NCI-H1105 (cell line): Measurements from ENCODE around the gene NPLOC4.
"Not testable (repeated sequence)": the region's sequence is repeated elsewhere in the genome, so short reads cannot be mapped to it uniquely, and the experiment has no call there.

ENCODE experiments used
- DNase-seq: peaks from one replicate; lab custom pipeline; 2025; lab: John Stamatoyannopoulos, UW

NPLOC4 gene

GRCh38 chr17:81584771-81585170 lies 52.1 kb downstream of the NPLOC4 start:
- not testable (repeated sequence) for DNase-seq

- DNase-seq: no peak
Observed at GRCh38 chr17:81583589-81584342, 53.1 kb downstream of the NPLOC4 start.

GRCh38 chr17:81582749-81583148 lies 54.2 kb downstream of the NPLOC4 start:
- DNase-seq: no peak

DNA sequence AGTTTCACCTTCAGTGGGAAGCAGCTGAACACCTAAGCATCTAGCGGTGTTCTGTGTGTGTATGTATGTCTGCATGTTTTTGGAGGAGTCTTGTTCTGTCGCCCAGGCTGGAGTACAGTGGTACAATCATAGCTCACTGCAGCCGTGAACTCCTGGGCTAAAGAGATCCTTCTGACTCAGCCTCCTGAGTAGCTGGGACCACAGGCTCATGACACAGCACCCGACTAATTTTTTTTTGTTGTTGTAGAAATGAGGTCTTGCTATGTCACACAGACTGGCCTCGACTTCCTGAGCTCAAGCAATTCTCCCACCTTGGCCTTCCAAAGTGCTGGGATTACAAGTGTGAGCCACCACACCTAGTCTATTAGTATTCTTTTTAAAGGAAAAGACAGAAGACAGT lies 54.6 kb downstream of the NPLOC4 start:
- no peak for DNase-seq

GRCh38 chr17:81581758-81582157 lies 55.2 kb downstream of the NPLOC4 start:
- no peak for DNase-seq

DNA sequence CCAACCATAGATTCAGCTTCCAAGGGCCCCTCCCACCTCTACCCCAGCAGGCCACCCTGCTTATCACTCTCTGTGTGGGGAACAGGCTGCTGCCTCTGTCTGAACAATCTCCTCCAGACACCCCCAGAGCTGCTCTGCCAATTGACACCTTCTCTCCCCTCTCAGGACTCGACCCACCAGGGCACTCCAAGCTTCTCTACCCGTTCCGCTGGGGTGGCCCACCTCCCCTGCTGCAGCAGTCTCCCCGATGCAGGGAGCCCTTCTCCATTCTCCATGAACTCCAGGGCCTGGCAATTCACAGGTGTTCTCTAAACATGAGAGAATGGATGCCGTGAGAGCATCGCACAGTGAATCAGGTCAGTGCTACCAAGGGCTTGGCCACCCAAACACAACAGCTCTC lies 56.4 kb downstream of the NPLOC4 start:
- no peak for DNase-seq

DNA sequence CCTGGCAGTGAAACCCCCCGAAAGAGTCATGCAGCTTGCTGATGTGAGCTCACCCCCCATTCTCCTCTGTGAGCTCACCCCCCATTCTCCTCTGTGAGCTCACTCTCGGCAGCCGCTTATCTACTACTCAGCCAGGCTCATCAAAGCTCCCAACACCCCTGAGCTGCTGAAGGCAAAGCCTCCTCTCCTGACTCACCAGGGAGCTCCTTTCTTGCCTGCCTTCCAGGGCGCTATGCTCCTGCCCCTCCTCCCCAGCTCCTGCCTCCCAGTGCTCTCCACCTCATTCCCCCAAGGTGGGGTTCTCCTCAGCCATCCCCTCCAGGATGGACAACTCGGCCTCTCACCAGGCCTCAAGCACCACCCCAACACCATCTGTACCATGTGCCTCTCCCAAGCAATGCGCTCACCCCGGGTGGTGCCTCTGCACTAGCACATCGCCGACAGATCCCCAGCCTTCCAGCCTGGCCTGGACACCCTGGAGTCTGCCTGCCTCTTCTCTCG lies 57.0 kb downstream of the NPLOC4 start:
- no peak for DNase-seq

GRCh38 chr17:81579298-81579697 lies 57.6 kb downstream of the NPLOC4 start:
- no peak for DNase-seq

DNA sequence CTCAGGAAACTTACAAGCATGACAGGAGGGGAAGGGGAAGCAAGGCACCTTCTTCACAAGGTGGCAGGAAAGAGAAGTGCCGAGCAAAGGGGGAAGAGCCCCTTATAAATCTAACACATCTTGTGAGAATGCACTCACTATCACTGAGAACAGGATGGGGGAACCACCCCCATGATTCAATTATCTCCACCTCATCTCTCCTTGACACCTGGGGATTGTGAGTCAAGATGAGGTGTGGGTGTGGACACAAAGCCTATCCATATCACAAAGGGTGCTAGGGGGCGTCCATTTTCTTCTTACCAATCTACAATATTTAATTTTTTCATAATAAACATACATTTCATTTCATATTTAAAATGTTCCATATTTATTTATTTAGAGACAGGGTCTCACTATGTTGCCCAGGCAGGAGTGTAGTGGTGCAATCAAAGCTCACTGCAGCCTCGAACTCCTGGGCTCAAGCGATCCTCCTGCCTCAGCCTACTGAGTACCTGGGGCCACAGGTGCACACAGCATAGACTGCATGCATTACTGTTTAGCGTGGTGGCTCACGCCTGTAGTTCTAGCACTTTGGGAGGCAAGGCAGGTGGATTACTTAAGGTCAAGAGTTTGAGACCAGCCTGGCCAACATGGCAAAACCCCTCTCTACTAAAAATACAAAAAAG lies 58.2 kb downstream of the NPLOC4 start:
- no peak for DNase-seq

GRCh38 chr17:81578038-81578441 lies 58.9 kb downstream of the NPLOC4 start:
- no peak for DNase-seq

DNA sequence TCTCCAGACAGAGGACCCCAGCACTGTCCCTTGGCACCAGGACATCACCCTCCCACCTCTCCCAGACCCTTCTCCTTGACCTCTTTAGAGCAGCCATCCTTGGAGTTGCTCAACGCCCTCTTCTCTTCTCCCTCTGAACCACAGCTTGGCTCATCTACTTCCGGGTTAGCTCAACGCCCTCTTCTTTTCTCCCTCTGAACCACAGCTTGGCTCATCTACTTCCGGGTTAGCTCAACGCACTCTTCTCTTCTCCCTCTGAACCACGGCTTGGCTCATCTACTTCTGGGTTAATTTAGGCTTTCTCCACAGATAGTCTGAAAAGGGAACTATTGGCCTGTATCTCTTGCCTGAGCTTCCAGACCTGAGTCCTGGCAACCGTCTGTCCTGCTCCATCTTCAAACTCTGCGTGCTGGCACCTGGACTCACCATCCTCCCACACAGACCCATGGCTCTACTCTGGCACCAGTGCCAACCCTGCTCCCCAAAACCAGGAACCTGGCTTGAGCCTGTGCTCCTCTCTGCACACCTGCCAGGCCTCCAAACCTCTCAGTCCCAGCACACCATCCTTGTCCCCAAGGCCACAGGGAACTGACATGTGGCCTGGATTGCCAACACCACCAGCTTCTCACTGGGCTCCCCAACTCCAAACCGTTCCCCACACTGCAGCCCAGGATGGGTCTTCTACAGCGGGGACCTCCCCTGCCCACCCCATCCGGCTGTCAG lies 59.5 kb downstream of the NPLOC4 start:
- DNase-seq: no peak

DNA sequence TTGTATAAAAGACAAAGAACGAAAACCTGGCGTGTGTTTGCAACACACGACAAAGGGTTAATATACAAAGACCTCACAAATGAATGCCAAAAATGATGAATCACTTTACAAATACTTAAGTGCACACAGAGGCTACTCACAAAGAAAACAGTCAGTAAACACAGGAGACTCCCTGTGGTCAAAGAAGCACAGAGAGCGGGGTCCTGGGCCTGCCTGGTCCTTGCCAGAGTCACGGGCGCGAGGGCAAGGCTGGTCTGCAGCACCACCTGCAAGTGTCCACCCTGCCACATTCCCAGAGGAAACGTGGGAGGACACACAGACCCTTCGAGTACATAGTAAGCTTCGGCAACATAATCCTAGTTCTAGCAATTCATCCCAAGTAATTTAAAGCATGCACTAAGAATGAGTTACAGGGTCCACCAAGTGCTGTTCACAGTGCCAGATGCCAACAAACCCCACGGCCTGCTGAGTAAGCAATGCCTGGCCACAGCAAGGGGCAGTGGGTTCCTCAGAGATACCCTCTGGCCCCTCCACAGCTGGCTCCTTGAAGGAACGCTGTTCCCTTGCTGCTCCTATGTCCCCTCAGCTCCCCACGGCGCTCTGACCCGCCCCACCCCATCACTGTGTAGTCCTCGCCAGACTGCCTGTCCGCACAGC lies 60.2 kb downstream of the NPLOC4 start:
- no peak for DNase-seq

GRCh38 chr17:81575836-81576235 lies 61.1 kb downstream of the NPLOC4 start:
- DNase-seq: no peak

GRCh38 chr17:81574643-81574956 lies 62.3 kb downstream of the NPLOC4 start:
- no peak for DNase-seq

GRCh38 chr17:81573794-81574642 lies 62.9 kb downstream of the NPLOC4 start:
- DNase-seq: no peak

GRCh38 chr17:81572563-81573168 lies 64.2 kb downstream of the NPLOC4 start:
- DNase-seq: no peak

- DNase-seq: no peak
Observed at GRCh38 chr17:81570964-81571363, 65.9 kb downstream of the NPLOC4 start.

- no peak for DNase-seq
Observed at GRCh38 chr17:81569986-81570514, 66.9 kb downstream of the NPLOC4 start.

- no peak for DNase-seq
Observed at GRCh38 chr17:81568416-81568815, 68.5 kb downstream of the NPLOC4 start.

GRCh38 chr17:81567191-81567590 lies 69.7 kb downstream of the NPLOC4 start:
- no peak for DNase-seq
